ENCODE results near the gene ATXN1. TPM values are rescaled to one million over a fixed set of nuclear protein-coding genes. Genes with fewer than 3 reads are reported as not detected.
A peak's percentile ranks its signal among the peaks of the same experiment; 100 is the strongest.

The ATXN1 gene
- polyA plus RNA-seq, 1 donor (not counting 4 experiments of a cell fraction or from before 2014, with no cell fraction given): 9.7 TPM

DNA sequence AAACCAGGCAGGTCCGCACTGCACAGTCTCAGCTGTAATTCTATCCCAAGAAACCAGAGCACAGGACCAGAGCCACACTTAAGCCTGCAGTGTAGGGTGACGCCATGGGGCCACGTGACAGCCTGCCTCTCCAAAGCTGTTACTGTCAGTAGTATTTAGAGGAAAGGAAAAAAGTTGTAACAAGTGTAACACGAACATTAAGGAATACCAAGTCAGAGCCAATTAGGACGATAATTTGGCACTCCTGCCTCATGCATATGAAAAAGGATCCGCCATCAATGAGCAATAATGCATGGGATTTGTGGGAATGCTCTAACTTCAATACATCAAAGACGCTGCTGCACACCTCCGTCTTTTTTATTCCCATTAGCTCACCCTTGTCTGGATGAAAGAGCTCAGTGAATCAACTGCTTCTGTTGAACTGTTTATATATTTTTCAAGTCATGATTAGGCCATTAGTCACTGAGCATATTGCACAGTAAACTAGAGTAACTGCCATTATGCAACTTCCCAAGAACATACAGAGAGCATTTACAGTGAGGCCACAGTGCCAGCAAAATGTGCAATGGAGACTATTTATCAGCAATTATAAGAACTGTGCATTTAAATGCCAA is 79.9 kb downstream of the ATXN1 start:
- H2AFZ ChIP-seq (ENCODE audit: control insufficient read depth, low read length): peak overlapping the region; percentile 53
- H3K27me3 ChIP-seq (ENCODE audit: control insufficient read depth, extremely low read depth, insufficient read depth, low read length): no peaks in the 10 kb centered on the region
- peaks cover 46% of the 10 kb centered on the region for H3K4me1 ChIP-seq (ENCODE audit: control insufficient read depth, extremely low read depth, insufficient read depth, low read length)
- no peaks in the 10 kb centered on the region for H4K20me1 ChIP-seq (ENCODE audit: control insufficient read depth, extremely low read depth, insufficient read depth, low read length)
- H3K9me3 ChIP-seq (ENCODE audit: control insufficient read depth, low read depth, low read length): no peaks in the 10 kb centered on the region
- peak overlapping the region; percentile 69 for H3K9ac ChIP-seq (ENCODE audit: control insufficient read depth, extremely low read depth, insufficient read depth, low read length)
- peak overlapping the region; percentile 94 for H3K27ac ChIP-seq (ENCODE audit: control insufficient read depth, insufficient read depth, low read length)
- peak; percentile 78 for FAIRE-seq
- peak overlapping the region in 1 of 3 experiments; percentile 39 for H3K4me3 ChIP-seq (ENCODE audit: control insufficient read depth in 2 of 3, extremely low read depth in 1 of 3, insufficient read depth in 2 of 3, low read depth in 1 of 3, low read length in 3 of 3)
- H3K36me3 ChIP-seq (ENCODE audit: control insufficient read depth in 2 of 2, extremely low read depth in 1 of 2, insufficient read depth in 2 of 2, low read length in 2 of 2): no peaks in the 10 kb centered on the region
- DNase-seq (ENCODE audit: low read depth, low spot score): peak; percentile 71
- no peaks in the 10 kb centered on the region for H3K79me2 ChIP-seq (ENCODE audit: control insufficient read depth, insufficient read depth, low read length)
- TF ChIP-seq EZH2 (IDR thresholded peaks at IDR 0.05; ENCODE audit: low read length) (no peak), CTCF (optimal IDR thresholded peaks at IDR 0.05 in 1 of 3, IDR thresholded peaks at IDR 0.05 in 1 of 3, conservative IDR thresholded peaks at IDR 0.05 in 1 of 3; ENCODE audit: extremely low read depth in 1 of 3, insufficient read depth in 2 of 3, low read length in 3 of 3) (no peak)
- dilution Hi-C loops (cut with MboI; ENCODE audit: extremely low pct_ligation_motif_present, low sequenced_read_pairs): no loop called here
- no peaks in the 10 kb centered on the region for H3K9me1 ChIP-seq (ENCODE audit: control insufficient read depth, extremely low read depth, insufficient read depth, low read length)
- H3K4me2 ChIP-seq (ENCODE audit: control insufficient read depth, extremely low read depth, insufficient read depth, low read depth, low read length): peak overlapping the region; percentile 81

GRCh38 chr6:16679050-16679449 is 82.2 kb downstream of the ATXN1 start:
- Histone ChIP-seq H3K79me2 (ENCODE audit: control insufficient read depth, insufficient read depth, low read length) (no peaks in the 10 kb centered on the region), H3K36me3 (ENCODE audit: control insufficient read depth in 2 of 2, extremely low read depth in 1 of 2, insufficient read depth in 2 of 2, low read length in 2 of 2) (no peaks in the 10 kb centered on the region), H3K9ac (ENCODE audit: control insufficient read depth, extremely low read depth, insufficient read depth, low read length) (no peak overlapping the region), H2AFZ (ENCODE audit: control insufficient read depth, low read length) (no peak overlapping the region), H3K27me3 (ENCODE audit: control insufficient read depth, extremely low read depth, insufficient read depth, low read length) (no peaks in the 10 kb centered on the region), H3K4me2 (ENCODE audit: control insufficient read depth, extremely low read depth, insufficient read depth, low read depth, low read length) (no peak overlapping the region), H4K20me1 (ENCODE audit: control insufficient read depth, extremely low read depth, insufficient read depth, low read length) (no peaks in the 10 kb centered on the region), H3K9me1 (ENCODE audit: control insufficient read depth, extremely low read depth, insufficient read depth, low read length) (no peaks in the 10 kb centered on the region), H3K4me3 (ENCODE audit: control insufficient read depth in 2 of 3, extremely low read depth in 1 of 3, insufficient read depth in 2 of 3, low read depth in 1 of 3, low read length in 3 of 3) (no peak overlapping the region), H3K4me1 (ENCODE audit: control insufficient read depth, extremely low read depth, insufficient read depth, low read length) (peaks cover 37% of the 10 kb centered on the region), H3K9me3 (ENCODE audit: control insufficient read depth, low read depth, low read length) (no peaks in the 10 kb centered on the region), H3K27ac (ENCODE audit: control insufficient read depth, insufficient read depth, low read length) (no peak overlapping the region)
- no peak for FAIRE-seq
- dilution Hi-C loops (cut with MboI; ENCODE audit: extremely low pct_ligation_motif_present, low sequenced_read_pairs): no loop called here
- DNase-seq (ENCODE audit: low read depth, low spot score): no peak
- TF ChIP-seq CTCF (optimal IDR thresholded peaks at IDR 0.05 in 1 of 3, IDR thresholded peaks at IDR 0.05 in 1 of 3, conservative IDR thresholded peaks at IDR 0.05 in 1 of 3; ENCODE audit: extremely low read depth in 1 of 3, insufficient read depth in 2 of 3, low read length in 3 of 3) (no peak), EZH2 (IDR thresholded peaks at IDR 0.05; ENCODE audit: low read length) (no peak)

Measured in keratinocyte (primary cell).